H9 (cell line): ENCODE results near the gene CSRNP2. TPM values are rescaled to one million over a fixed set of nuclear protein-coding genes. Genes with fewer than 3 reads are reported as not detected.
"Not testable (repeated sequence)": the region's sequence is repeated elsewhere in the genome, so short reads cannot be mapped to it uniquely, and the experiment has no call there.

Experiments used
- DNase-seq: peaks from one replicate; pipeline ENCODE4 v3.0.0-alpha.2; 2017
- H2AFZ ChIP-seq: one replicate; pipeline ENCODE4 v1.6.1; 2013; ENCODE audit warnings: mild to moderate bottlenecking, low read length, control low read depth, moderate library complexity
- H2AK5ac ChIP-seq: 2 replicates; pipeline ENCODE4 v1.6.1; 2013; ENCODE audit warnings: low read length, control low read depth, mixed read lengths; ENCODE audit not compliant: insufficient read length
- H2BK120ac ChIP-seq: one replicate; pipeline ENCODE4 v1.6.1; 2013; ENCODE audit warnings: low read depth, mild to moderate bottlenecking, low read length, control low read depth, inconsistent platforms; ENCODE audit not compliant: poor library complexity, severe bottlenecking
- H2BK12ac ChIP-seq: 2 replicates; pipeline ENCODE4 v1.6.1; 2013; ENCODE audit warnings: low read length, control low read depth, mixed read lengths, low read depth; ENCODE audit not compliant: insufficient read length
- H2BK15ac ChIP-seq: 2 replicates; pipeline ENCODE4 v1.6.1; 2013; ENCODE audit warnings: low read depth, low read length, control low read depth
- H2BK20ac ChIP-seq: one replicate; pipeline ENCODE4 v1.6.1; 2013; ENCODE audit warnings: low read depth, mild to moderate bottlenecking, low read length, control low read depth, inconsistent platforms; ENCODE audit not compliant: poor library complexity, severe bottlenecking
- H2BK5ac ChIP-seq: 2 replicates; pipeline ENCODE4 v1.6.1; 2013; ENCODE audit warnings: low read length, control low read depth, mixed read lengths; ENCODE audit not compliant: insufficient read length
- H3K14ac ChIP-seq: 2 replicates; pipeline ENCODE4 v1.6.1; 2013; ENCODE audit warnings: low read length, control low read depth; ENCODE audit not compliant: insufficient read depth
- H3K18ac ChIP-seq: 2 replicates; pipeline ENCODE4 v1.6.1; 2013; ENCODE audit warnings: low read depth, mild to moderate bottlenecking, mixed read lengths, low read length, control low read depth; ENCODE audit not compliant: insufficient read length
- H3K23ac ChIP-seq: 2 replicates; pipeline ENCODE4 v1.6.1; 2013; ENCODE audit warnings: low read length, control low read depth, mixed read lengths, low read depth; ENCODE audit not compliant: insufficient read length
- H3K23me2 ChIP-seq: 2 replicates; pipeline ENCODE4 v1.6.1; 2013; ENCODE audit warnings: low read depth, mild to moderate bottlenecking, mixed read lengths, low read length, control low read depth; ENCODE audit not compliant: insufficient read length, poor library complexity, severe bottlenecking
- H3K27ac ChIP-seq: 2 replicates; pipeline ENCODE4 v1.5.1; 2013; ENCODE audit warnings: low read length, control low read depth, mixed read lengths, low read depth; ENCODE audit not compliant: insufficient read length
- H3K27me3 ChIP-seq: 2 replicates; pipeline ENCODE4 v1.6.1; 2013; ENCODE audit warnings: low read length, control low read depth, inconsistent platforms; ENCODE audit not compliant: insufficient read depth
- H3K4ac ChIP-seq: 2 replicates; pipeline ENCODE4 v1.6.1; 2013; ENCODE audit warnings: low read depth, mild to moderate bottlenecking, control low read depth, inconsistent platforms, low read length, moderate library complexity
- H3K4me1 ChIP-seq: 2 replicates; pipeline ENCODE4 v1.6.1; 2013; ENCODE audit warnings: low read length, control low read depth, inconsistent platforms; ENCODE audit not compliant: insufficient read depth
- H3K4me2 ChIP-seq: 2 replicates; pipeline ENCODE4 v1.6.1; 2013; ENCODE audit warnings: low read length, control low read depth, mixed read lengths; ENCODE audit not compliant: insufficient read length, insufficient read depth
- H3K56ac ChIP-seq: 2 replicates; pipeline ENCODE4 v1.6.1; 2013; ENCODE audit warnings: low read depth, mild to moderate bottlenecking, mixed read lengths, low read length, control low read depth; ENCODE audit not compliant: insufficient read length
- H3K79me1 ChIP-seq: 2 replicates; pipeline ENCODE4 v1.6.1; 2013; ENCODE audit warnings: low read depth, mild to moderate bottlenecking, moderate library complexity, low read length, control low read depth, inconsistent platforms; ENCODE audit not compliant: insufficient read depth, poor library complexity, severe bottlenecking
- H3K79me2 ChIP-seq: 2 replicates; pipeline ENCODE4 v1.6.1; 2013; ENCODE audit warnings: low read length, control low read depth, inconsistent platforms; ENCODE audit not compliant: insufficient read depth
- H3K9ac ChIP-seq: 2 replicates; pipeline ENCODE4 v1.6.1; 2013; ENCODE audit warnings: low read length, control low read depth, mixed read lengths; ENCODE audit not compliant: insufficient read length; ENCODE audit errors: extremely low read depth
- H3K9me3 ChIP-seq: one replicate; pipeline ENCODE4 v1.6.1; 2013; ENCODE audit warnings: low read depth, low read length, inconsistent platforms; ENCODE audit not compliant: control insufficient read depth
- H3T11ph ChIP-seq: one replicate; pipeline ENCODE4 v1.6.1; 2013; ENCODE audit warnings: mild to moderate bottlenecking, low read length, control low read depth, inconsistent platforms
- H4K20me1 ChIP-seq: one replicate; pipeline ENCODE4 v1.6.1; 2013; ENCODE audit not compliant: control insufficient read depth, insufficient read length, insufficient read depth
- H4K5ac ChIP-seq: 2 replicates; pipeline ENCODE4 v1.6.1; 2013; ENCODE audit warnings: low read depth, mild to moderate bottlenecking, mixed read lengths, low read length, control low read depth; ENCODE audit not compliant: insufficient read length
- H4K8ac ChIP-seq: replicated peaks from 2 replicates; pipeline ENCODE4 v1.6.1; 2013; ENCODE audit warnings: low read length, control low read depth, mixed read lengths, low read depth; ENCODE audit not compliant: insufficient read length
- H4K91ac ChIP-seq: 2 replicates; pipeline ENCODE4 v1.6.1; 2013; ENCODE audit warnings: low read depth, mild to moderate bottlenecking, moderate library complexity, mixed read lengths, low read length, control low read depth; ENCODE audit not compliant: insufficient read length
- H3K27ac Mint-ChIP-seq, 3 experiments: 2 replicates in 2 of 3; 3 replicates in 1 of 3; pipeline ENCODE4 v1.8.0; 2020 to 2021; ENCODE audit warnings: mixed read lengths in 3 of 3, mild to moderate bottlenecking in 1 of 3, moderate library complexity in 1 of 3
- H3K27me3 Mint-ChIP-seq: 2 replicates; pipeline ENCODE4 v1.8.0; 2021; ENCODE audit warnings: low read depth, mild to moderate bottlenecking, moderate library complexity, mixed read lengths
- H3K36me3 Mint-ChIP-seq, 3 experiments: 2 replicates in 2 of 3; 3 replicates in 1 of 3; pipeline ENCODE4 v1.8.0; 2020 to 2021; ENCODE audit warnings: low read depth in 3 of 3, mixed read lengths in 3 of 3; ENCODE audit not compliant: insufficient read depth in 1 of 3
- H3K4me1 Mint-ChIP-seq, 2 experiments: 2 replicates each; pipeline ENCODE4 v1.8.0; 2020; ENCODE audit warnings: mixed read lengths in 2 of 2
- H3K4me3 Mint-ChIP-seq, 2 experiments: 2 replicates in 1 of 2; 3 replicates in 1 of 2; pipeline ENCODE4 v1.8.0; 2020 to 2021; ENCODE audit warnings: mild to moderate bottlenecking in 2 of 2, mixed read lengths in 2 of 2, moderate library complexity in 1 of 2
- H3K9me3 Mint-ChIP-seq, 2 experiments: 2 replicates in 1 of 2; 3 replicates in 1 of 2; pipeline ENCODE4 v1.8.0; 2020; ENCODE audit warnings: mild to moderate bottlenecking in 2 of 2, mixed read lengths in 2 of 2, moderate library complexity in 1 of 2
- WGBS: extraction: QIAGEN DNeasy Blood & Tissue Kit; methylation state at CpG from one replicate; pipeline ENCODE4 v1.1.7; 2013; ENCODE audit warnings: missing lambda C conversion rate, low lambda C conversion rate, mixed read lengths; ENCODE audit not compliant: insufficient read length; ENCODE audit errors: extremely low coverage; 5-methylcytosine and 5-hydroxymethylcytosine counted together
- total RNA-seq: library from RNA; stranded (reverse); gene quantifications from 2 replicates; pipeline ENCODE4 v1.2.1, GENCODE V29; 2021
- TF ChIP-seq, protein P1 (sequence below): fragments of 200-600 bp; sonication (generic); conservative IDR thresholded peaks from 3 replicates; pipeline ENCODE4 v1.8.0; 2021; ENCODE audit warnings: antibody characterized with exemption, mild to moderate bottlenecking

The CSRNP2 gene
- total RNA-seq, 1 experiment from 2014 or later = 38.6 TPM

DNA sequence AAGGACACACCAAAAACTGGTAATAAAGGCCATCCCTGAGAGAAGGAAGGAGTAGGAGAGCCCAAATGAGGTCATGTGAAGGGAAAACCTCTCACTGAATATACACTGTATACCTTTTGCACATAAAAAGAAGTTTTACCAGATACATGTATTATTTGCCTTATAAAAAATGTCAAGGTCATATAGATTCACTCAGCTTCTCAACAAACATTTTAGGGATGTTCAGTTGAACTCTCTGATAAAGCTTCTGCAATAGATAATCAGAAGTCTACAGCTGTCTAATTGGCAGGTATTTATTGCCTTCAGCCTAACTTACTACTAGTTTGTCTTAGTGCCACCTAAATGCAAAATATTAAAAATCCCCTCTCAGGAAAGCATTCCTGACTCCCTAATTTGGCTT, 65.9 kb downstream of the CSRNP2 start:
- Histone ChIP-seq H4K20me1 (no peaks in the 10 kb centered on the region), H2AK5ac (no peak overlapping the region), H3K4me2 (no peak overlapping the region), H4K91ac (no peak overlapping the region), H3K18ac (no peak overlapping the region), H3K79me1 (peaks cover 10% of the 10 kb centered on the region), H3K23ac (no peak overlapping the region), H4K8ac (no peak overlapping the region), H3K79me2 (peaks cover 7% of the 10 kb centered on the region; the same call in 1 of the 2 replicates), H4K5ac (no peak overlapping the region), H3K9ac (no peak overlapping the region), H3K27me3 (no peaks in the 10 kb centered on the region), H2BK5ac (no peak overlapping the region), H3K4ac (no peak overlapping the region), H3K4me1 (no peaks in the 10 kb centered on the region), H2BK120ac (no peak overlapping the region), H3T11ph (no peak overlapping the region), H3K14ac (no peak overlapping the region), H3K9me3 (no peaks in the 10 kb centered on the region), H2BK12ac (no peak overlapping the region), H2BK15ac (no peak overlapping the region), H2AFZ (no peak overlapping the region), H3K56ac (no peak overlapping the region), H3K23me2 (peaks cover 2% of the 10 kb centered on the region), H2BK20ac (no peak overlapping the region), H3K27ac (no peak overlapping the region)
- Mint-ChIP-seq H3K9me3 (no peaks in the 10 kb centered on the region), H3K4me1 (peaks cover 21 to 22% of the 10 kb centered on the region in 2 experiments), H3K36me3 (0 out of 7 replicates have a peak, but pooled peaks cover 0 to 2% (median 0%) of the 10 kb centered on the region in 3 experiments), H3K4me3 (no peak overlapping the region), H3K27ac (no peak overlapping the region), H3K27me3 (no peaks in the 10 kb centered on the region)
- no peak for DNase-seq
- TF ChIP-seq, protein P1, sequence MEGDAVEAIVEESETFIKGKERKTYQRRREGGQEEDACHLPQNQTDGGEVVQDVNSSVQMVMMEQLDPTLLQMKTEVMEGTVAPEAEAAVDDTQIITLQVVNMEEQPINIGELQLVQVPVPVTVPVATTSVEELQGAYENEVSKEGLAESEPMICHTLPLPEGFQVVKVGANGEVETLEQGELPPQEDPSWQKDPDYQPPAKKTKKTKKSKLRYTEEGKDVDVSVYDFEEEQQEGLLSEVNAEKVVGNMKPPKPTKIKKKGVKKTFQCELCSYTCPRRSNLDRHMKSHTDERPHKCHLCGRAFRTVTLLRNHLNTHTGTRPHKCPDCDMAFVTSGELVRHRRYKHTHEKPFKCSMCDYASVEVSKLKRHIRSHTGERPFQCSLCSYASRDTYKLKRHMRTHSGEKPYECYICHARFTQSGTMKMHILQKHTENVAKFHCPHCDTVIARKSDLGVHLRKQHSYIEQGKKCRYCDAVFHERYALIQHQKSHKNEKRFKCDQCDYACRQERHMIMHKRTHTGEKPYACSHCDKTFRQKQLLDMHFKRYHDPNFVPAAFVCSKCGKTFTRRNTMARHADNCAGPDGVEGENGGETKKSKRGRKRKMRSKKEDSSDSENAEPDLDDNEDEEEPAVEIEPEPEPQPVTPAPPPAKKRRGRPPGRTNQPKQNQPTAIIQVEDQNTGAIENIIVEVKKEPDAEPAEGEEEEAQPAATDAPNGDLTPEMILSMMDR = no peak

DNA sequence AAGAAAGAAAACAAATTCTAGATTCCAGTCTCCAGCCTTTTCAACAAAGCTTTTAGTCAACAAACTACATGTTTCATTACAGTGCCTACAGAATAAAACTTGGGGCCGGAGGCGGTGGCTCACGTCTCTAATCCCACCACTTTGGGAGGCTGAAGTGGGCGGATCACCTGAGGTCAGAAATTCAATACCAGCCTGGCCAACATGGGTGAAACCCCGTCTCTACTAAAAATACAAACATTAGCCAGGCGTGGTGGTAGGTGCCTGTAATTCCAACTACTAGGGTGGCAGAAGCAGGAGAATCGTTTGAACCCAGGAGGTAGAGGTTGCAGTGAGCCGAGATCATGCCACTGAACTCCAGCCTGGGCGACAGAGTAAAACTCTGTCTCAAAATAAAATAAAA, 68.9 kb downstream of the CSRNP2 start:
- H3K4ac ChIP-seq, H3T11ph ChIP-seq, H3K23me2 ChIP-seq, H3K18ac ChIP-seq, DNase-seq, H2BK20ac ChIP-seq, H2BK15ac ChIP-seq, H3K9me3 Mint-ChIP-seq, H3K27me3 ChIP-seq, H3K36me3 Mint-ChIP-seq, H3K9ac ChIP-seq, H2BK5ac ChIP-seq, H3K56ac ChIP-seq, H3K9me3 ChIP-seq, H3K4me2 ChIP-seq, H3K4me1 ChIP-seq, H3K27ac ChIP-seq, H2AK5ac ChIP-seq, H3K27me3 Mint-ChIP-seq, H2BK12ac ChIP-seq, H2BK120ac ChIP-seq, H3K23ac ChIP-seq, H4K8ac ChIP-seq, H4K20me1 ChIP-seq, H4K5ac ChIP-seq, H2AFZ ChIP-seq, H3K79me2 ChIP-seq, H3K14ac ChIP-seq, H3K4me3 Mint-ChIP-seq, H4K91ac ChIP-seq: not testable (repeated sequence)
- WGBS = no CpG with 5 or more reads among the region's 9 CpGs
- peaks cover 22 to 28% of the 10 kb centered on the region in 2 experiments for H3K4me1 Mint-ChIP-seq
- peaks cover 10% of the 10 kb centered on the region for H3K79me1 ChIP-seq
- peak overlapping the region in 1 of 3 experiments; percentile 68; a peak in 1 of 7 replicates for H3K27ac Mint-ChIP-seq
